IMR-90 (cell line): ENCODE results near the gene ZNF341. TPM values are rescaled to one million over a fixed set of nuclear protein-coding genes. Genes with fewer than 3 reads are reported as not detected.

Source experiments
- ATAC-seq: fragments of 200-7000 bp; cut with Tn5 transposase; 2 replicates; pipeline ENCODE4 v1.9.1; 2020; ENCODE audit warnings: low read depth, mild to moderate bottlenecking, moderate library complexity
- BruUV-seq: library from RNA; stranded (reverse); fragments of 400-500 nt; replicated peaks from 2 replicates; lab custom pipeline; 2021; lab: Mats Ljungman, UMichigan
- CTCF ChIA-PET: fragments of 300-600 bp; formaldehyde crosslinking; extraction: SDS; loops from one replicate; lab custom pipeline; 2021; ENCODE audit warnings: antibody characterized with exemption; lab: Yijun Ruan, JAX
- POLR2A ChIA-PET: fragments of 300-600 bp; sonication (Branson Sonifier 250); formaldehyde crosslinking; loops from one replicate; lab custom pipeline; 2022; ENCODE audit warnings: antibody characterized with exemption; ENCODE audit not compliant: unreplicated experiment; lab: Charles Lee
- DNase-seq: peaks from one replicate; pipeline ENCODE4 v3.0.0; 2013
- H2AFZ ChIP-seq: replicated peaks from 2 replicates; pipeline ENCODE3; 2013; ENCODE audit warnings: low read length, mild to moderate bottlenecking; ENCODE audit not compliant: poor library complexity
- H2AK5ac ChIP-seq: 2 replicates; pipeline ENCODE4 v1.6.1; 2013; ENCODE audit warnings: low read depth, low read length, inconsistent platforms
- H2AK9ac ChIP-seq: replicated peaks from 2 replicates; pipeline ENCODE3; 2013; ENCODE audit warnings: mild to moderate bottlenecking, low read depth, low read length, moderate library complexity; ENCODE audit not compliant: poor library complexity
- H2BK120ac ChIP-seq: 2 replicates; pipeline ENCODE4 v1.6.1; 2013; ENCODE audit warnings: low read depth, low read length, inconsistent platforms
- H2BK15ac ChIP-seq: 3 replicates; pipeline ENCODE4 v1.6.1; 2013; ENCODE audit warnings: low read depth, low read length, inconsistent platforms
- H2BK20ac ChIP-seq: 2 replicates; pipeline ENCODE4 v1.6.1; 2013; ENCODE audit warnings: low read depth, mild to moderate bottlenecking, inconsistent platforms, low read length, moderate library complexity
- H2BK5ac ChIP-seq: 2 replicates; pipeline ENCODE4 v1.6.1; 2013; ENCODE audit warnings: mild to moderate bottlenecking, low read depth, low read length, inconsistent platforms; ENCODE audit not compliant: poor library complexity, severe bottlenecking
- H3K14ac ChIP-seq: replicated peaks from 2 replicates; pipeline ENCODE4 v1.6.1; 2013; ENCODE audit warnings: low read depth, low read length, inconsistent platforms
- H3K18ac ChIP-seq: 2 replicates; pipeline ENCODE4 v1.6.1; 2013; ENCODE audit warnings: low read depth, low read length, control low read depth
- H3K23ac ChIP-seq: 2 replicates; pipeline ENCODE4 v1.6.1; 2013; ENCODE audit warnings: low read depth, low read length, inconsistent platforms
- H3K27ac ChIP-seq: 2 replicates; pipeline ENCODE4 v1.5.1; 2013; ENCODE audit warnings: mild to moderate bottlenecking, control low read depth, low read length; ENCODE audit not compliant: insufficient read depth
- H3K27me3 ChIP-seq: 2 replicates; pipeline ENCODE4 v1.6.1; 2013; ENCODE audit warnings: low read length; ENCODE audit not compliant: control insufficient read depth, insufficient read depth
- H3K36me3 ChIP-seq: 2 replicates; pipeline ENCODE4 v1.6.1; 2013; ENCODE audit warnings: low read length, mixed read lengths; ENCODE audit not compliant: control insufficient read depth, insufficient read depth
- H3K4ac ChIP-seq: 2 replicates; pipeline ENCODE4 v1.6.1; 2013; ENCODE audit warnings: low read depth, low read length, inconsistent platforms
- H3K4me1 ChIP-seq: 2 replicates; pipeline ENCODE4 v1.6.1; 2013; ENCODE audit warnings: low read length, mixed read lengths; ENCODE audit not compliant: control insufficient read depth, insufficient read depth
- H3K4me2 ChIP-seq: 2 replicates; pipeline ENCODE4 v1.6.1; 2013; ENCODE audit warnings: low read depth, mild to moderate bottlenecking, control low read depth, low read length, moderate library complexity
- H3K4me3 ChIP-seq: 2 replicates; pipeline ENCODE4 v1.5.1; 2013; ENCODE audit warnings: low read depth, mild to moderate bottlenecking, control low read depth, low read length, moderate library complexity; ENCODE audit not compliant: insufficient read depth
- H3K56ac ChIP-seq: 2 replicates; pipeline ENCODE4 v1.6.1; 2013; ENCODE audit warnings: low read length, inconsistent platforms; ENCODE audit not compliant: insufficient read depth; ENCODE audit errors: extremely low read depth
- H3K79me1 ChIP-seq, 2 experiments: 2 replicates each; pipeline ENCODE4 v1.6.1; 2013; ENCODE audit warnings: low read length in 2 of 2, inconsistent platforms in 1 of 2, low read depth in 1 of 2
- H3K9ac ChIP-seq: 2 replicates; pipeline ENCODE4 v1.6.1; 2013; ENCODE audit warnings: low read depth, low read length, control low read depth
- H3K9me1 ChIP-seq: 2 replicates; pipeline ENCODE4 v1.6.1; 2013; ENCODE audit warnings: low read length, inconsistent platforms; ENCODE audit not compliant: insufficient read depth
- H3K9me3 ChIP-seq: 2 replicates; pipeline ENCODE4 v1.6.1; 2013; ENCODE audit warnings: low read length; ENCODE audit not compliant: control insufficient read depth, insufficient read depth
- H4K20me1 ChIP-seq: 2 replicates; pipeline ENCODE4 v1.6.1; 2013; ENCODE audit warnings: low read length, inconsistent platforms; ENCODE audit not compliant: insufficient read depth
- H4K5ac ChIP-seq: 2 replicates; pipeline ENCODE4 v1.6.1; 2013; ENCODE audit warnings: mild to moderate bottlenecking, low read depth, low read length, control low read depth
- H4K8ac ChIP-seq, 2 experiments: 2 replicates each; pipeline ENCODE4 v1.6.1; 2013; ENCODE audit warnings: low read depth in 2 of 2, low read length in 2 of 2, control low read depth in 1 of 2, inconsistent platforms in 1 of 2
- H4K91ac ChIP-seq: 2 replicates; pipeline ENCODE4 v1.6.1; 2013; ENCODE audit warnings: low read depth, low read length, inconsistent platforms; ENCODE audit not compliant: insufficient read depth
- BHLHE40 ChIP-seq: fragments of 150-350 bp; IDR thresholded peaks from 2 replicates; pipeline ENCODE4 v1.6.1; 2016; ENCODE audit warnings: mild to moderate bottlenecking, low read depth, low read length
- CHD1 ChIP-seq: IDR thresholded peaks from 2 replicates; pipeline ENCODE4 v1.6.1; 2012; ENCODE audit warnings: low read depth, low read length, improper control_type of control experiment
- FOS ChIP-seq: fragments of 150-350 bp; IDR thresholded peaks from 2 replicates; pipeline ENCODE4 v1.6.1; 2016; ENCODE audit warnings: low read depth, low read length
- MAFK ChIP-seq: IDR thresholded peaks from 2 replicates; pipeline ENCODE4 v1.6.1; 2012; ENCODE audit warnings: low read depth, low read length, improper control_type of control experiment
- MAZ ChIP-seq: IDR thresholded peaks from 2 replicates; pipeline ENCODE4 v1.6.1; 2012; ENCODE audit warnings: low read depth, mild to moderate bottlenecking, low read length, improper control_type of control experiment, moderate library complexity, borderline replicate concordance
- MXI1 ChIP-seq: IDR thresholded peaks from 2 replicates; pipeline ENCODE4 v1.6.1; 2012; ENCODE audit warnings: low read depth, mild to moderate bottlenecking, low read length, moderate library complexity, borderline replicate concordance
- NFE2L2 ChIP-seq: fragments of 150-350 bp; IDR thresholded peaks from 2 replicates; pipeline ENCODE4 v1.6.1; 2016; ENCODE audit warnings: low read depth, mild to moderate bottlenecking, low read length
- RAD21 ChIP-seq: IDR thresholded peaks from 2 replicates; pipeline ENCODE4 v1.6.1; 2012; ENCODE audit warnings: low read length, improper control_type of control experiment
- RCOR1 ChIP-seq: IDR thresholded peaks from 2 replicates; pipeline ENCODE4 v1.6.1; 2012; ENCODE audit warnings: mild to moderate bottlenecking, low read length, improper control_type of control experiment; ENCODE audit not compliant: insufficient replicate concordance
- RFX5 ChIP-seq: IDR thresholded peaks from 2 replicates; pipeline ENCODE4 v1.8.0; 2012; ENCODE audit warnings: low read depth, mild to moderate bottlenecking, low read length, moderate library complexity
- SMC3 ChIP-seq: fragments of 150-350 bp; IDR thresholded peaks from 2 replicates; pipeline ENCODE4 v1.6.1; 2016; ENCODE audit warnings: low read depth, mild to moderate bottlenecking, antibody characterized with exemption, low read length, moderate library complexity
- WGBS, 2 experiments: methylation state at CpG; one replicate each; pipeline versions ENCODE4 v1.1.5 to v1.1.7; 2013; ENCODE audit warnings: missing lambda C conversion rate in 2 of 2; ENCODE audit not compliant: insufficient read length in 1 of 2; ENCODE audit errors: extremely low coverage in 2 of 2; 5-methylcytosine and 5-hydroxymethylcytosine counted together
- dilution Hi-C: fragments of 300-500 bp; cut with HindIII; formaldehyde crosslinking; loops from one replicate; pipeline ENCODE4 v1.14.3; 2018; ENCODE audit warnings: low sequenced_read_pairs; ENCODE audit not compliant: unreplicated experiment
- in situ Hi-C: fragments of 300-500 bp; cut with MboI; formaldehyde crosslinking; loops from 3 replicates; pipeline ENCODE4 v1.14.3; 2019; ENCODE audit warnings: low sequenced_read_pairs, inconsistent platforms, mixed read lengths
- intact Hi-C: fragments of 100-400 bp; cut with micrococcal nuclease; formaldehyde crosslinking; loops from 2 replicates; pipeline ENCODE4 v1.10.0; 2022
- polyA plus RNA-seq, 3 experiments: library from polyadenylated mRNA; depleted of rRNA; stranded (reverse); fragments of >200 nt; gene quantifications; 2 replicates each; pipeline ENCODE4 v1.2.3, GENCODE V29; 2012; ENCODE audit warnings: low replicate concordance in 1 of 3
- total RNA-seq: library from RNA; depleted of rRNA; stranded (reverse); fragments of >200 nt; gene quantifications from 2 replicates; pipeline ENCODE4 v1.2.3, GENCODE V29; 2012
- TF ChIP-seq, protein P1 (sequence below): fragments of 150-350 bp; IDR thresholded peaks from 2 replicates; pipeline ENCODE4 v1.6.1; 2016; ENCODE audit warnings: low read depth, mild to moderate bottlenecking, low read length, moderate library complexity, borderline replicate concordance
- TF ChIP-seq, protein P2 (sequence below): conservative IDR thresholded peaks from 2 replicates; pipeline ENCODE4 v1.5.1; 2012; ENCODE audit warnings: mild to moderate bottlenecking, low read depth, low read length, improper control_type of control experiment

Gene ZNF341
- total and polyA plus RNA-seq, 2 of the 4 experiments (the other 2 are of a cell fraction) = 1.1 to 3.4 TPM

GRCh38 chr20:33687993-33688937 lies 43.5 kb upstream of the ZNF341 start (continued):
- no peak for TF ChIP-seq NFE2L2
- TF ChIP-seq FOS = no peak

- Histone ChIP-seq H2AFZ (no peak overlapping the region), H4K91ac (no peak overlapping the region), H3K23ac (no peak overlapping the region), H4K20me1 (no peaks in the 10 kb centered on the region), H3K56ac (no peak overlapping the region), H3K4me2 (no peak overlapping the region), H3K27ac (no peak overlapping the region), H3K9me3 (no peaks in the 10 kb centered on the region), H2BK5ac (no peak overlapping the region), H3K4me3 (no peak overlapping the region), H3K9ac (no peak overlapping the region), H2BK20ac (no peak overlapping the region), H3K4ac (no peak overlapping the region), H3K14ac (no peak overlapping the region), H4K8ac (no peak overlapping the region), H3K18ac (no peak overlapping the region), H2BK15ac (no peak overlapping the region), H3K27me3 (no peaks in the 10 kb centered on the region), H4K5ac (no peak overlapping the region), H3K36me3 (no peaks in the 10 kb centered on the region), H2BK120ac (no peak overlapping the region), H3K9me1 (0 out of 2 replicates have a peak, but pooled peaks cover 13% of the 10 kb centered on the region), H2AK5ac (no peak overlapping the region), H3K79me1 (peaks cover 4 to 16% of the 10 kb centered on the region in 2 experiments; a peak in 2 of 4 replicates), H3K4me1 (peaks cover 9% of the 10 kb centered on the region), H2AK9ac (no peak overlapping the region)
- dilution Hi-C loops (no loop called here), intact Hi-C loops (no loop called here), in situ Hi-C loops (no loop called here)
- CTCF ChIA-PET = no interaction called here
- no TSS peak for BruUV-seq
- WGBS, 2 experiments = no CpG with 5 or more reads among the region's 3 CpGs
- DNase-seq (no peak), ATAC-seq (no peak)
- POLR2A ChIA-PET = no interaction called here
- TF ChIP-seq MAZ = no peak
- TF ChIP-seq, protein P1, sequence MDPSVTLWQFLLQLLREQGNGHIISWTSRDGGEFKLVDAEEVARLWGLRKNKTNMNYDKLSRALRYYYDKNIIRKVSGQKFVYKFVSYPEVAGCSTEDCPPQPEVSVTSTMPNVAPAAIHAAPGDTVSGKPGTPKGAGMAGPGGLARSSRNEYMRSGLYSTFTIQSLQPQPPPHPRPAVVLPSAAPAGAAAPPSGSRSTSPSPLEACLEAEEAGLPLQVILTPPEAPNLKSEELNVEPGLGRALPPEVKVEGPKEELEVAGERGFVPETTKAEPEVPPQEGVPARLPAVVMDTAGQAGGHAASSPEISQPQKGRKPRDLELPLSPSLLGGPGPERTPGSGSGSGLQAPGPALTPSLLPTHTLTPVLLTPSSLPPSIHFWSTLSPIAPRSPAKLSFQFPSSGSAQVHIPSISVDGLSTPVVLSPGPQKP = no peak
- no peak for TF ChIP-seq SMC3
- TF ChIP-seq, protein P2, sequence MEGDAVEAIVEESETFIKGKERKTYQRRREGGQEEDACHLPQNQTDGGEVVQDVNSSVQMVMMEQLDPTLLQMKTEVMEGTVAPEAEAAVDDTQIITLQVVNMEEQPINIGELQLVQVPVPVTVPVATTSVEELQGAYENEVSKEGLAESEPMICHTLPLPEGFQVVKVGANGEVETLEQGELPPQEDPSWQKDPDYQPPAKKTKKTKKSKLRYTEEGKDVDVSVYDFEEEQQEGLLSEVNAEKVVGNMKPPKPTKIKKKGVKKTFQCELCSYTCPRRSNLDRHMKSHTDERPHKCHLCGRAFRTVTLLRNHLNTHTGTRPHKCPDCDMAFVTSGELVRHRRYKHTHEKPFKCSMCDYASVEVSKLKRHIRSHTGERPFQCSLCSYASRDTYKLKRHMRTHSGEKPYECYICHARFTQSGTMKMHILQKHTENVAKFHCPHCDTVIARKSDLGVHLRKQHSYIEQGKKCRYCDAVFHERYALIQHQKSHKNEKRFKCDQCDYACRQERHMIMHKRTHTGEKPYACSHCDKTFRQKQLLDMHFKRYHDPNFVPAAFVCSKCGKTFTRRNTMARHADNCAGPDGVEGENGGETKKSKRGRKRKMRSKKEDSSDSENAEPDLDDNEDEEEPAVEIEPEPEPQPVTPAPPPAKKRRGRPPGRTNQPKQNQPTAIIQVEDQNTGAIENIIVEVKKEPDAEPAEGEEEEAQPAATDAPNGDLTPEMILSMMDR = no peak
- no peak for TF ChIP-seq RAD21
- TF ChIP-seq NFE2L2 = no peak
- TF ChIP-seq MXI1 = no peak
- no peak for TF ChIP-seq CHD1
- no peak for TF ChIP-seq RFX5
- no peak for TF ChIP-seq BHLHE40
- no peak for TF ChIP-seq MAFK
- no peak for TF ChIP-seq RCOR1
Observed at GRCh38 chr20:33688938-33689424, 42.8 kb upstream of the ZNF341 start.
